Left ventricle myocardium inferior (tissue), 1 donor: ENCODE data around the gene MT1E. TPM values are rescaled to one million over a fixed set of nuclear protein-coding genes. Genes with fewer than 3 reads are reported as not detected.
A peak's percentile ranks its signal among the peaks of the same experiment; 100 is the strongest.

ENCODE experiments used
- DNase-seq: peaks from one replicate; pipeline ENCODE4 v3.0.0-alpha.2; 2020
- H3K27ac ChIP-seq: fragments of 200-600 bp; replicated peaks from 2 replicates; pipeline ENCODE4 v1.8.0; 2021
- H3K27me3 ChIP-seq: fragments of 200-600 bp; 2 replicates; pipeline ENCODE4 v1.8.0; 2021; ENCODE audit warnings: low read depth
- H3K36me3 ChIP-seq: fragments of 200-600 bp; 2 replicates; pipeline ENCODE4 v1.8.0; 2021
- H3K4me1 ChIP-seq: fragments of 200-600 bp; 2 replicates; pipeline ENCODE4 v1.8.0; 2021
- H3K4me3 ChIP-seq: fragments of 200-600 bp; 2 replicates; pipeline ENCODE4 v1.8.0; 2021; ENCODE audit warnings: mild to moderate bottlenecking, moderate library complexity
- H3K9me3 ChIP-seq: fragments of 200-600 bp; replicated peaks from 2 replicates; pipeline ENCODE4 v1.8.0; 2021
- CTCF ChIP-seq: fragments of 200-600 bp; IDR thresholded peaks from 2 replicates; pipeline ENCODE4 v1.8.0; 2021; ENCODE audit warnings: antibody characterized with exemption, mild to moderate bottlenecking, borderline replicate concordance
- intact Hi-C: fragments of 100-400 bp; cut with micrococcal nuclease; formaldehyde crosslinking; loops from one replicate; pipeline ENCODE4 v1.11.0; 2022
- total RNA-seq: library from RNA; stranded (reverse); fragmentation: NEBNext Ultra II Directional; extraction: Animal tissue kit (Norgen Biotek cat#: 25700); gene quantifications from one replicate; pipeline ENCODE4 v1.2.1, GENCODE V29; 2021
- donor health status: DM: no; HTN: yes; CAD: no; lungs with severe emphysema.

The MT1E gene
- total RNA-seq, 1 donor from 2014 or later, result 126 TPM

- peaks cover 36% of the 10 kb centered on the region for H3K4me1 ChIP-seq
- H3K27ac ChIP-seq, result peak overlapping the region; percentile 84
- no peak for TF ChIP-seq CTCF
- DNase-seq, result no peak
- no peaks in the 10 kb centered on the region for H3K9me3 ChIP-seq
- H3K27me3 ChIP-seq, result peaks cover 48% of the 10 kb centered on the region
- H3K4me3 ChIP-seq, result peak overlapping the region; percentile 69
- no peaks in the 10 kb centered on the region for H3K36me3 ChIP-seq
- intact Hi-C loops, result no loop called here
Observed at GRCh38 chr16:56633535-56633934, 8.0 kb downstream of the MT1E start.

GRCh38 chr16:56634715-56635440 is 9.3 kb downstream of the MT1E start:
- intact Hi-C loops, result no loop called here
- peaks cover 44% of the 10 kb centered on the region for H3K4me1 ChIP-seq
- no peaks in the 10 kb centered on the region for H3K36me3 ChIP-seq
- H3K4me3 ChIP-seq, result peak overlapping the region; percentile 51
- peaks cover 62% of the 10 kb centered on the region for H3K27me3 ChIP-seq
- H3K9me3 ChIP-seq, result no peaks in the 10 kb centered on the region
- DNase-seq, result no peak
- H3K27ac ChIP-seq, result no peak overlapping the region
- TF ChIP-seq CTCF, result no peak

GRCh38 chr16:56635441-56635967 is 9.9 kb downstream of the MT1E start:
- intact Hi-C loops, result no loop called here
- H3K27ac ChIP-seq, result no peak overlapping the region
- H3K9me3 ChIP-seq, result no peaks in the 10 kb centered on the region
- DNase-seq, result no peak
- no peak for TF ChIP-seq CTCF
- peaks cover 44% of the 10 kb centered on the region for H3K4me1 ChIP-seq
- H3K4me3 ChIP-seq, result peak overlapping the region; percentile 51
- H3K36me3 ChIP-seq, result no peaks in the 10 kb centered on the region
- H3K27me3 ChIP-seq, result peaks cover 68% of the 10 kb centered on the region

- Histone ChIP-seq H3K36me3 (no peaks in the 10 kb centered on the region), H3K27me3 (peaks cover 77% of the 10 kb centered on the region), H3K4me1 (peaks cover 36% of the 10 kb centered on the region), H3K4me3 (no peak overlapping the region), H3K9me3 (no peaks in the 10 kb centered on the region), H3K27ac (no peak overlapping the region)
- no peak for TF ChIP-seq CTCF
- intact Hi-C loops, result no loop called here
- no peak for DNase-seq
Observed at GRCh38 chr16:56636616-56637413, 11.2 kb downstream of the MT1E start.

GRCh38 chr16:56637814-56638750 is 12.5 kb downstream of the MT1E start, which contains the start of gene MT1A:
TSS of gene MT1A (plus strand) at chr16:56638666. CDS start at chr16:56638739, 73 bp downstream.
- intact Hi-C loops, result no loop called here

More at GRCh38 chr16:56637814-56638750, 12.5 kb downstream of the MT1E start, which contains the start of gene MT1A:
- Histone ChIP-seq H3K27me3 (peaks cover 80% of the 10 kb centered on the region), H3K36me3 (no peaks in the 10 kb centered on the region), H3K27ac (peak within 1 kb of the TSS; percentile 81), H3K4me3 (peak within 1 kb of the TSS; percentile 70), H3K9me3 (no peaks in the 10 kb centered on the region), H3K4me1 (peaks cover 28% of the 10 kb centered on the region)
- peak; percentile 83 for DNase-seq
- TF ChIP-seq CTCF, result no peak
